ENCODE data around the gene NOL6.

The NOL6 gene

DNA sequence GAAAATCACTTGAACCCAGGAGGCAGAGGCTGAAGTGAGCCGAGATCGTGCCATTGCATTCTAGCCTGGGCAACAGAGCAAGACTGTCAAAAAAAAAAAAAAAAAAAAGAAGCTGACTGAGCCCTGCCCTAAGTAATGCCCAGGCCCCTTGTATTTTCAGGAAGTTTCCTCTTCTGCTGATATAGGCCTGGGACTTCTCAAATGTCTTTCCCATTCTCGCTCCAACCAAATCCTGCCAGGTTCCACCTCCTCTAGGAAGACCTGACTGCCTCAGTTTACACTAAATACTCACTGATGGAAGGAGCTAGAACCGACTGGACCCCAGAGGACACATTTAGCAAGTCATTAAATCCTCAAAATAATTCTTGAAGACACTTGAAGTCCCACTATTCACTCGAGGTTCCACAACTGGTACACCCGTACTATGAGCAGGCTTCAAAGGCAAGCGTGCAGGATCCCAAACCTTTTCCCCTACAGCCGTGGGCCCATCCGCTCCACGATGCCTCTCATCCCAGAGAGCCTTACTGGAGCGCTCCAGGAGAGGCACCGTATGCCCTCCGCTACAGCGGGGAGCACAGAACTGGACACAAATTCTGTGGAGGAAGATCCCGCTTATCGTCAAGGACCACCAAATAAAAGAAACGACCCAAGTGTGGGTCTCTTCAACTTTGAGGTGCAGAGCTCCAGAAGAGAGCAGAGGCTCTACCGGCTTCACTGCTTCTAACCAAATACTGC, 676 bp downstream of the NOL6 start:
- H3K27ac ChIP-seq = peak overlapping the region in 19 of 21 experiments; percentile 10 to 84 (median 72)
- H3K4me3 ChIP-seq = peak overlapping the region; percentile 65 to 99 (median 87)

DNA sequence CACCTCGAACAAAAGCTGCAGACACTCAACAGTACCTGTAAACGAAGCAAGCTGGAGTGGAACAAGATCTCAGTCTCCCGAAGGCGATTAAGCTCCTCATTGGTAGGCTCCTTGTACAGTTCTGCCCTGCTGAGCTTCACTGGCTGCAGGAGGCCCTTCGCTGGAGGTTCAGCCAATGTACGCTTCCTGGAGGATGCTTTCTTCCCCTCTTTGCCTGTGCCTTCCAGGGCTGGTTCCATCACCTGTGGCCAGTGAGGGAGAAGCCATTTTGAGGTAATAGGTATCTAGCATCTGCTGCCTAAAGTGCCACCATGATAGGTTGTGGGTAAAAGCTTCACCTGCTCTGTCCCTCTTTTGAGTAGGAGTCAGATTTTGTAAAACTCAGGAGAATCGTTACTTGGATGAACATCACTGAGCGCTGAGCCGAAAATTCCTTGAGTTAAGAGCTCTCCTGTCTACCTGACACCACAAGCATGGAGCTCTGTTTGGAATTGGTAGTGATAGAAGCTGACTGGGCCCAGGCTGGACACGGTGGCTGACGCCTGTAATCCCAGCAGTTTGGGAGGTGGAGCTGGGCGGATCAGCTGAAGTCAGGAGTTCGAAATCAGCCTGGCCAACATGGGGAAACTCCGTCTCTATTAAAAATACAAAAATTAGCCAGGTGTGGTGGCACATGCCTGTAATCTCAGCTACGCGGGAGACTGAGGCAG, 1.4 kb downstream of the NOL6 start:
- peak overlapping the region in 4 of 21 experiments; percentile 66 to 80 (median 73) for H3K27ac ChIP-seq
- H3K4me3 ChIP-seq = peak overlapping the region in 6 of 7 experiments; percentile 65 to 99 (median 86)

DNA sequence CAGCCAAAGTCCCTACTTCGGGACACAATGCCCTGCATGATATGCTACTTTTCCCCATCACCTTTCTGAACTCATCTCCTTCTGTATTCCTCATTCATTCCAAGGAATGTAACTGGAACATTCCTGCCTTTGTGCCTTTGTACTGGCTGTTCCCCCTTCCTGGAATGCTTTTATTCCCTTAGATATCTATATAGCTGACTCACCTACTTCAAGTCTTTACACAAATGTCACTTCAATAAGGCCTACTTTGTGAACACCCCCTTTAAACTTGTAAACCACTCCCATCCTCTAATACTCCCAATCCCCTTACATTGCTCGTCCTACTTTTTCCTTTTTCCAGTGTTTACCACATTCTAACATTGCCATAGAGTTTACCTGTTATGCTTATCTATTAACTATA, 2.4 kb downstream of the NOL6 start:
- no peak overlapping the region for H3K4me3 ChIP-seq

DNA sequence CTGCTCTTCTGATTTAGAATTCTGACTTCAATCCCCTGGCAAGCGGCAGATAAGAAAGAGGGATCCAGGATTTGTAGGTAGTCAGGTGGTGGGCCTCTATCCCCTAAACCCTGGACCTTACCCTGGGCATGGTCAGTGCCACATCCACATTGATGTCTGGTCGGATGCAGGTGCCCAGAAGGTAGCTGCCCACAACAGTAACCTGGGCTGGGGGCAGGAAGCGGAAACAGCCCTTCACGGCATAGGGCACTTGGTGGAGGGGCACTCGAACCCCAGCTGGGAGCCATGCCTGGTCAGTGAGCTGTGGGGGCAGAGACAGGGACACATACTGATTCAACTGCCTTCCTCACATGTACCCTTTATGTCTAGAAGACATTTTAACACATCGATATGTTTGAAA, 3.8 kb downstream of the NOL6 start:
- Histone ChIP-seq H3K27ac (no peak overlapping the region), H3K4me3 (no peak overlapping the region)

More for the DNA sequence above, 2.4 kb downstream of the NOL6 start:
- no peak overlapping the region for H3K27ac ChIP-seq

DNA sequence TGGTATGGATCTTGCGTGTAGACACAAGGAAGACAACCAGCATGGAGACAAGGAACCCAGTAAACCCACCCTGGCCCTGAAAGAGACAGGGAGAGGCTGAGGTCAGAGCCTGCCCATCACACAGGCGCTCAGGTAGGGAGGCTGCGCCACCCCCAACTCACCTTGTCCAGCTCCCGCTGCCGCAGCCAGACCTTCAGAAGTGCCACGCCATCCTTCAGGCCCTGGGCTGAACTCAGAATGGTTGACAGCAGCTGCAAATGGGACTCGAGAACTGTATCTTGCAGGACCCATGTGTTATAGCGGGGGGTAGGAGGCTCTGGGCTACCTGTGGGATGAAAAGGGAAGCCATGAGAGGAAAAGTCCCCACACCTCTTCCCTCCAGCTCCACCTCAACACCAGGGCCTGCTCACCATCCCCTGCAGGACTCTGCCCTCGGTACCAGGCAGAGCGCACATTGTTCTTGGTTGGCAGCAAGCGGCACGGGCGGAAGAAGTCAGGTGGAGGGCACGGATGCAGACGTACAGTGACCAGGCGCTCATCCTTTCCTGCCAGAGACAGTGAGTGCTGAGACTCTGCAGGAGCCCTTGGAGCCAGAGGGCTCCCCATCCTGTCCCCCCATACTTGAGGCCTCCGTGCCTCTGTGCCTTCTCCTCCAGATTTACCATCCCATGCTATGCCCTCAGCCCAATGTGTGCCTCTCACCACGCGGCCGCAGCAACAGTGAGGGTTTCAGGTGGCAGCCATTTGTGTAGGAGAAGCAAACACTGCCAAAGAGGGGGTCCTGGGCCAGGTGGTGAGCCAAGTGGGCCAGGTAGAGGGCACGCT, 4.7 kb downstream of the NOL6 start:
- Histone ChIP-seq H3K4me3 (no peak overlapping the region), H3K27ac (no peak overlapping the region)

DNA sequence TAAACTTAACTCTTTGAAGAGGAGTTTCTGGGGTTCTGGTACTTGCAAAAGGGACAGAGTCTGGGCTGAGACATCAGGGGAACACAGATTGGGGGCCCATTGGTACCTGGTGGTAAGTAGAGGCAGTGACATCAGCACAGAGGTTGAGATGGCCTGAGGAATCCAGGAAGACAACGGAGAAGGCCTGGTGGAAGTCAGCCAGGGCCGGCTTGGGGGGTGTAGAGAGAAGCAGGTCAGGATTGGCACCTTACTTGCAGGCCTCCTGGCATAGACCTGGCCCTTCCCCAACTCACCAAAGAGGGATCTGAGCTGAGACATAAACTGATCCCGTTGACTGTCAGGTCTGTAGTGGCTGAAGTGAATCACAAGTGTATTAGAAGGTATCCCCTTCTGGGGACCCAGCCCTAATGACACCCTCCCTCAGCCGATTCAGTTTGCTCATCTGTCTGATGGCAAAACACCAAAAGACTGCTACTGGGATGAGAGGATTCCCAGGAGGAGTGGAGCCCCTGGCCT, 5.5 kb downstream of the NOL6 start:
- H3K4me3 ChIP-seq = no peak overlapping the region
- H3K27ac ChIP-seq = peak overlapping the region in 1 of 21 experiments; percentile 7

DNA sequence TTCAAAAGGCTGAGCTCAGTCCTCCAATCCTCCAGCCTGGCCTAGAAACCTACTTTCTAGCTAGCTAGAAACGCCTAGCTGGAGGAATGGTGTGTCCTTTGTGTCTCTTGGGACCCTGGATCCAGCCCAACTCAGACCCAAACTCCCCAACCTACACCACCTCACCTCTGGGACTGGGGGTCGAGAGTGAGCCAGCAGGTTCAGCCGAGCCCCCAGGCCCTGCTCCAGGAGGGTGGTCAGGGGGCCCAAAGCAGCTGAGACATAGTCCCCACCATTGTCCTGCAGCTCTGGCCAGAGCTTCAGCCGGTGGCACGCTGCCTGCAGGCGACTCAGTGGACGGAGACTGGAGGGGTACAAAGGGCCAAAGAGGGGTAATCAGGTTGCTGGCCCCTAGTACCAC, 6.2 kb downstream of the NOL6 start:
- peak overlapping the region in 2 of 21 experiments; percentile 7 to 13 for H3K27ac ChIP-seq
- H3K4me3 ChIP-seq = no peak overlapping the region

DNA sequence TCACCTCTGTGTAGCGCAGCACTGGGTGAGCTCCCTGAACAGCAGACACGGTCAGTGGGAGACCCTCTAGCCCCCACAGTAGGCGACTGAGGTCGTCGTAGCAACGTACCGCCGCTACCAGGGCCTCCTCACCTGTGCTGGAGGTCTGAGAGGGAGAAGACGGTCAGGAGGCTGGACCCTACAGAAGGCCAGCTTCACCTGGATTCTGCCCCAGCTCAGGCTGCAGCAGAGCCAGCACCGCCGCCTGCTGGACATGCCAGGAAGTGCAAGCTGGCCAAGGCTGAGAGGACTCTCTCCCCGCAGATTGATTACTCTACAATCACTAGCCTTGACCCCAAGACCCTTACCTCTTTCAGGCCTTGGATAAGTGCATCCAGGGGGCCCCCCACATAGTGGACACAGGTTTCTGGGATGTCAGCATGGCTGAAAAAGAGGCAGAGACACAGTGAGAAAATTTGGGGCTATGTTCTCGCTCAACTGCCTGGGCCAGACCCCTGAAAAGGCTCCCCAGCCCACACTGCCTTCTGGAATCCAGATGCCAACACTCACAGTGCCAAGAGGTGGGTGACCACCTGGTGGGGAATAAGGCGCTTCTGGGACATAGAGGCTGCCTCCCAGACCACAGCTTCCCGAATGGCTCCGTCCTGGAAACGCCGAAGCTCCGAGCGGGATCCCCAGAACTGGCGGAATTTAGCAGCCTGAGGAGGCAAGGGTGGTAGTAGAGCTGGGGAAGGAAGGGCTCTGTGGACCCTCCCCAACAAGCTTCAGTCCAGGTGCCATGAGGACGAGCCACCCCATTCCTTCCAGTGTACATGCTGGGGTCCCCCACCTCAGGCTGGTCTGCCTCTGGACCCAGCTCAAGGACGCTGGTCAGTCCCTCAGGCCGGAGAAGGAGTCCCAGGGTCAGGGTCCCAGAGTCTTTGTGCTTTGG, 6.9 kb downstream of the NOL6 start:
- Histone ChIP-seq H3K4me3 (no peak overlapping the region), H3K27ac (peak overlapping the region in 2 of 21 experiments; percentile 13 to 17)

DNA sequence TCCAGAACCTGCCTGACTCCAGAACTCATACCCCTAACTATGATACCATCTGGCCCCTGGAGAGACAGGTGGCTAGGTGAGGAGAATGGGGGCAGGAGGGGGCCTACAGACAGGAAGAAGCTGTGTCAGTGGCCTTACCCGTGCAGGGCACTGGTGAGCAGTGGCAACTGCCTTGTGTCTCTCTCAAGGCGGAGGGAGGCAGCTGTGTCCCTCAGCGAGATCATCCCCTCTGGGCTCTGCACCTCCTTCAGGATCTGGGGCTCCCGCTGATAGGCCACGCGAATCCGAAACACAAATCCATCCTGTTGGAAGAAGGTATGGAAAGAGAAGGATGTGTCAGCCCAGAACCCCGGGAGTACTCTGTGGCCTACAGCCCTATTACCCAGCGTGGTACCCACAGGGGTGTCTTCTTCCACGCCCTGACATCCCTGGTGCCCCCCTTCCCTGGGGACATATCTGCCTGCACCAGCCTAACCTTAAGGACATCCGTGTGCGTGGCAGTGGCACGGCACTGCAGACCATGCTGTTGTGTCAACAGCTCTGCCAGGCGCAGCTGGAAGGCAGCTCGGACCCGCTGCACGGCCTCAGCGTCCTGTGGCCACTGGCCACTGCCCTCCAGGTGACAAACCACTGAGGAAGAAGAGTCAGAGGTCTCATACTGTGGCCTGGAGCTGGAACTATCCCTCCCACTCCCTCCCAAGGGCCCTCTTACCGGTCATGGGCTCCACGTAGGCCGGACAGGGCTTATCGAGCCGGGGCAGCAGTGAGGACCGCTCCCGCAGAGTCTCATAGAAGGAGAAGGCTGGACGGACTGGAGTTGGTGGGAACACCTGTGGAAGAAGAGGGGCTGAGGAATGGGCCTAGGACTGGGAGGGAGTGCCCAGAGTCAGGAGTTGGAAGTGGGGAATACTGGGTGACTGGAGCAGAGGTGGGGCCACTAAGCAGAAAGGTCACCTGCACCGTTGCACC, 7.8 kb downstream of the NOL6 start:
- peak overlapping the region in 1 of 21 experiments; percentile 17 for H3K27ac ChIP-seq
- no peak overlapping the region for H3K4me3 ChIP-seq

DNA sequence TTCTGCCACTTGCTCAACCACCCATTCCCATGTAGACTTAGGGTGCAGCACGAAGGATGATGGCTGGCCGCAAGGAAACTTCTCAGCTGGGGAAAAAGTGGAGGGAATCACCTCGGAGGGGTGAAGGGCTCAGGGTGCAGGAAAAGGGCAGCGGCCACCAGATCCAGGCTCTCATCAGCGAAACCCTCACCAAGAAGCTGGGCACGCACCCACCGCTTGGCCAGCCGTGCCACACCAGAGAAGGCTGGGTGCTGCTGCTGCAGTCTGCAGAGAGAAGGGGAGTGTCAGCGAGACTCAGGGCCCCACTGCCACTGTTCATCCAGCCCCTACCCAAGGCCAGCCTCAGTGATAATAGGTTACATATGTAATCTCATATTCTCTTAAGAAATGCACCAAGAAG, 8.6 kb downstream of the NOL6 start:
- H3K27ac ChIP-seq = no peak overlapping the region
- H3K4me3 ChIP-seq = no peak overlapping the region

DNA sequence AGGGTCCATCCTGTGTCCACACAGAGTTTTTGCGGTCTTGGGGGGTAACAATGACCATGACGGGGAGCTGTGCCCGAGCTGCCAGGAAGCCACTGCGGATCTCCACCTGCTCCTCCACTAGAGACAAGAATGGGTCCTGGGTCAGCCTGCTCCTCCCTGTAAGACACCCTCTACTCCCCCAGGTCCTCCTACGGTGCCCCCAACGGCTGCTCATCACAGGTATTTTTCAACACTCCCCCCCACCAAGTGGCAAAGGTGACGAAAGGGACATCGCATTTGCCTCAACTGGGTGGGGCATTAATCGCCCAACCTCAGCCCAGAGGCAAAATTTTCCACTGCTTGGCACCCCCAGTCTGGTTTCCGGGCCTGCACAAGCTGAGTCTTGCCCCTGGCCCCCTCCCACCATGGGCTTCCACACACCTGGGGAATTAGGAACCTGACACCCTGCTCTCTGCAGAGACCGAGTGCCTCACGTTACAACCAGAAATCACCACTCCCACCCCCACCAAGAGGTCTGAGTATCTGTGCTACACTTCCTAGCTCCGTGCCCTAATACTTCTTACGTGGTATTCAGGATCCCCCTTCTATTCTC, 9.6 kb downstream of the NOL6 start:
- Histone ChIP-seq H3K4me3 (no peak overlapping the region), H3K27ac (peak overlapping the region in 6 of 21 experiments; percentile 5 to 39 (median 30))

DNA sequence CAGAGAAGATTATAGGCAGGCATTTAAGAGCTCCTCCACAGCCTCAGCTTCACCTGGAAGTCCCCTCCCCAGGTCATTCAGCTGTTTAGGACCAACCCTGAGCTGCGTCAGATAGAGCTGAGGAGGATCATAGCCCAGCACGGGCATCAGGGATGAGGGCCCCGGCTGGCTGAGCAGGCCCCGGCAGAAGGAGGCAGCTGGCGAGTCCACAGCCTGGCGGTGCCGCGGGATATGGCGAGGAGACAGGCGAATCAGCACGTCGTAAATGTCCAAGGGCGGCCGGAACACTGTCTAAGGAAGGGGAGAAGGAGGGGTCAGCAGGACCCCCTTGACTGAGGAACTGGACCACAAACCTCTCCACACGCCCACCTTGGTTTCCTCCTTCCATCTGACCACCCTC, 10.6 kb downstream of the NOL6 start:
- Histone ChIP-seq H3K4me3 (no peak overlapping the region), H3K27ac (peak overlapping the region in 6 of 21 experiments; percentile 21 to 39 (median 34))

DNA sequence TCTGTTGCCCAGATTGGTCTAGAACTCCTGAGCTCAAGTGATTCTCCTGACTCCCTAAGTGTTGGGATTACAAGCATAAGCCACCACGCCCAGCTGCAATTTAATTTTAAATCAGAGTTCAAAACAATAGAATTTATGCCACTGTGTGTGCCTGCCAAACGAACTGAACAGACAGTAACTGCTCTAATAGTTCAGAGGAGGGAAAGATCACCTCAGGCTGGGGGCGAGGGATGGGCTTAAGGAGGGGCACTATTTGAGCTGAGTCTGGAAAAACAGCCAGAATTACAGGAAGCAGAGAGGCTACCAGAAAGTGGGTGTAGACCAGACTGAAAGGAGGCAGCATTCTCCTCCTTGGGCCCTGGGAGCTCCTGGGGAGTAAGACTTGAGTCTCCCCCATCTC, 12.2 kb downstream of the NOL6 start:
- no peak overlapping the region for H3K4me3 ChIP-seq
- H3K27ac ChIP-seq = peak overlapping the region in 17 of 21 experiments; percentile 39 to 82 (median 65)

DNA sequence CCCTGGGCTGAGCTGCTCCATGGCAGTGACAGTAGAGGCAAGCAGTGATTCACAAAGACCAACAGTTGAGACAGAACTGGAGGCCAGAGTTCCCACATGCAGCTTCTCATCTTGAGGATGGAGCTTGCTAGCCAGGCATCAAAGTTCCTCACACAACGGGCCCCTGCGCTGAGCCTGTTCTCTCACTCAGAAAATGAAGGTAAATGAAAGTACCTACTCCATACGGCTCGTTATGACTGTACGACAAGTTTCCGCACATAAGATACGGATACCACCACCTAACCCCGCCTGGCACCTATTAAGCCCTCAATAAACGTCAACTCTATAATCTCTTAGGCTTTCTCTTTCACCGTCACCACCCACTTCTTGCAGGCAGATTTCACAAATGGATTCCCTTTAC, 12.9 kb downstream of the NOL6 start:
- Histone ChIP-seq H3K27ac (peak overlapping the region in 16 of 21 experiments; percentile 39 to 82 (median 66)), H3K4me3 (no peak overlapping the region)

DNA sequence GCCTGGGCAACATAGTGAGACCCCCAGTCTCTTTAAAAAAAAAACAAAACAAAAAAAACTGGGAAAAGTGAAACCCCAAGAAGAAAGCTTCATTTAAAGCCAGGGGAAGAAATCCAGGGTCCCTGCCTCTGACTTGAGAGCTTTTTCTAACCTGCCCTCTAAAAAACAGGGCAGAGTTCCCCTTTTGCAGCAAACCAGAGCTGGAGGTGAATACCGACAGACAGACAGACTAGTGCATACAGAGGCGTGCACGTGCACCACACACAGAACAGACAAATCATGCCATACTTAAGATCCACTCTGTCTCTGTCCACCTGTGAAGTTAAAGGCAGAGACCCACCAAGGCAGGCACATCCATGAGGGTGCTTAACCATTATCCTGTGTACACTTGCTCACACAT, 14.6 kb downstream of the NOL6 start:
- H3K4me3 ChIP-seq = no peak overlapping the region
- peak overlapping the region in 16 of 21 experiments; percentile 6 to 82 (median 52) for H3K27ac ChIP-seq

DNA sequence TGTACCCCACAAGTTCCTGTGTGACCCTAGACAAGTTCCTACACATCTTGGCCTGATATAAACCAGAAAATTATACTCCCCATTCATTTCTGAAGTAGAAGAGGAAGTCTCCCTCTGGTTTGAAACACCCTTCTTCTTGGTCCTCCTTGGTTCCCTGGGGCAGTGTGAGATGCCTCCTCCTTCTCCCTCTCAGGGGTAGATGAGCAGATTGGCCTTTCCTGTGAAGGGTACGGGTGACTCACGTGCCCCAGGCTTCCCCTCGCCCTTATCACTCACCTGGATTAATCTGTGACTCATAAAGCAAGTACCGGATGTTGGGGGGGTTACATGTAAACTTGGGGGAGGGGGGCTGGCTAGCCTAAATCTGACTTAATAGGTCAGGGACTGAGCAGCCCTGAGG, 15.3 kb downstream of the NOL6 start:
- Histone ChIP-seq H3K27ac (peak overlapping the region in 17 of 21 experiments; percentile 14 to 82 (median 51)), H3K4me3 (no peak overlapping the region)

DNA sequence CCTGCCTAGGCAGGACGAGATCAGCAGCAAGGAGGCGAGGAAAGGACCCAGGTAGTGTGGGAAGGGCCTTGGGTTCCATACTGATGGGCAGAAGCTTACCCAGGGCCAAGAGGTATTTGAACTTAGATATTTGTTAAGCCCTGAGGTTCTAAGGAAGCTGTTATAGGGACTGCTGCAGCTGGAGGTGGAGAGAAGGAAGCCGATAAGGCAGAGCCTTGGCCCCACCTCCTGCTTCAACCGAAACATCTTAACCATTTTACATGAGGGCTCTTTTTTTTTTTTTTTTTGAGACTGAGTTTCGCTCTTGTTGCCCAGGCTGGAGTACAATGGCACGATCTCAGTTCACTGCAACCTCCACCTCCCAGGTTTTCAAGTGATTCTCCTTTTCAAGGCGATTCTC, 17.8 kb downstream of the NOL6 start:
- Histone ChIP-seq H3K27ac (peak overlapping the region in 2 of 21 experiments; percentile 7 to 23), H3K4me3 (no peak overlapping the region)
